B cell (primary cell): Measurements from ENCODE around the gene CAMTA1. TPM values are rescaled to one million over a fixed set of nuclear protein-coding genes. Genes with fewer than 3 reads are reported as not detected.

ENCODE experiments used
- ATAC-seq: fragments of 200-7000 bp; cut with Tn5 transposase; one replicate; pipeline ENCODE4 v1.10.0; 2021; ENCODE audit warnings: low read depth, mild to moderate bottlenecking, moderate number of reproducible peaks, moderate library complexity
- CTCF ChIA-PET: fragments of 350-600 bp; sonication (Branson Sonifier 250); formaldehyde crosslinking; loops from one replicate; lab custom pipeline; 2021; ENCODE audit warnings: antibody characterized with exemption, inconsistent platforms; lab: Charles Lee
- POLR2A ChIA-PET: fragments of 350-600 bp; sonication (Branson Sonifier 250); formaldehyde crosslinking; loops from one replicate; lab custom pipeline; 2021; ENCODE audit warnings: antibody characterized with exemption; lab: Charles Lee
- DNase-seq: peaks from one replicate; pipeline ENCODE4 v3.0.0; 2013
- H2AFZ ChIP-seq: 2 replicates; pipeline ENCODE4 v1.6.1; 2012; ENCODE audit warnings: mild to moderate bottlenecking, low read depth, low read length; ENCODE audit not compliant: insufficient read depth, poor library complexity, severe bottlenecking
- H3K27ac ChIP-seq, 2 donors: 1 replicate in 1 of 2; 2 replicates in 1 of 2; pipeline ENCODE4 v1.5.1; 2012 to 2013; ENCODE audit warnings: low read length in 2 of 2, mild to moderate bottlenecking in 2 of 2, moderate library complexity in 1 of 2
- H3K27me3 ChIP-seq, 4 experiments: fragments of 200-600 bp in 1 of 4; sonication (generic) in 1 of 4; replicated peaks in 1 of 4; 1 replicate in 2 of 4; 2 replicates in 2 of 4; pipeline versions ENCODE4 v1.6.1 to v1.7.0; 2013 to 2016; ENCODE audit warnings: low read length in 3 of 4, mild to moderate bottlenecking in 2 of 4, mixed read lengths in 1 of 4, moderate library complexity in 1 of 4; ENCODE audit not compliant: insufficient read depth in 4 of 4, control insufficient read depth in 3 of 4; ENCODE audit errors: control extremely low read depth in 1 of 4
- H3K36me3 ChIP-seq, 2 experiments: replicated peaks in 1 of 2; 1 replicate in 1 of 2; 2 replicates in 1 of 2; pipeline versions ENCODE4 v1.6.1 to v1.7.1; 2013; ENCODE audit warnings: low read length in 1 of 2; ENCODE audit not compliant: insufficient read depth in 2 of 2, control insufficient read depth in 1 of 2; ENCODE audit errors: control extremely low read depth in 1 of 2, extremely low read depth in 1 of 2
- H3K4me1 ChIP-seq, 2 donors: fragments of 200-600 bp in 1 of 2; sonication (generic) in 1 of 2; 1 replicate in 1 of 2; 2 replicates in 1 of 2; pipeline versions ENCODE4 v1.5.1 to v1.6.1; 2013 to 2017; ENCODE audit warnings: low read length in 2 of 2; ENCODE audit not compliant: control insufficient read depth in 2 of 2, insufficient read depth in 2 of 2
- H3K4me2 ChIP-seq: replicated peaks from 2 replicates; pipeline ENCODE3; 2012; ENCODE audit warnings: mild to moderate bottlenecking, low read depth, low read length; ENCODE audit not compliant: poor library complexity, severe bottlenecking
- H3K4me3 ChIP-seq, 5 experiments: fragments of 200-600 bp in 1 of 5; sonication (generic) in 1 of 5; 1 replicate in 3 of 5; 2 replicates in 2 of 5; pipeline versions ENCODE4 v1.5.1 to v1.7.0; 2011 to 2016; ENCODE audit warnings: low read length in 4 of 5, mild to moderate bottlenecking in 4 of 5, low read depth in 2 of 5, control low read depth in 1 of 5, moderate library complexity in 1 of 5; ENCODE audit not compliant: insufficient read depth in 1 of 5; ENCODE audit errors: control extremely low read depth in 1 of 5, extremely low read depth in 1 of 5
- H3K79me2 ChIP-seq: fragments of 200-600 bp; sonication (generic); one replicate; pipeline ENCODE4 v1.6.0; 2016; ENCODE audit warnings: low read length; ENCODE audit not compliant: control insufficient read depth, insufficient read depth
- H3K9ac ChIP-seq: fragments of 200-600 bp; sonication (generic); 2 replicates; pipeline ENCODE4 v1.6.1; 2017; ENCODE audit warnings: mild to moderate bottlenecking, low read length, moderate library complexity
- H3K9me3 ChIP-seq, 3 donors: one replicate each; pipeline versions ENCODE4 v1.6.1 to v1.7.1; 2013; ENCODE audit warnings: low read length in 2 of 3; ENCODE audit not compliant: control insufficient read depth in 2 of 3, insufficient read depth in 1 of 3; ENCODE audit errors: control extremely low read depth in 1 of 3
- H4K20me1 ChIP-seq: 2 replicates; pipeline ENCODE4 v1.6.0; 2012; ENCODE audit warnings: mild to moderate bottlenecking, low read length; ENCODE audit not compliant: insufficient read depth, control insufficient read depth, poor library complexity, severe bottlenecking
- H3K27ac Mint-ChIP-seq: one replicate; pipeline ENCODE4 v1.8.0; 2021; ENCODE audit warnings: mixed read lengths
- H3K27me3 Mint-ChIP-seq: one replicate; pipeline ENCODE4 v1.8.0; 2021; ENCODE audit warnings: mixed read lengths
- H3K4me1 Mint-ChIP-seq: one replicate; pipeline ENCODE4 v1.8.0; 2021; ENCODE audit warnings: mixed read lengths
- H3K4me3 Mint-ChIP-seq: one replicate; pipeline ENCODE4 v1.8.0; 2021; ENCODE audit warnings: mixed read lengths
- H3K9me3 Mint-ChIP-seq: one replicate; pipeline ENCODE4 v1.8.0; 2022; ENCODE audit warnings: mixed read lengths; ENCODE audit not compliant: insufficient read depth
- EZH2 ChIP-seq: IDR thresholded peaks from 2 replicates; pipeline ENCODE4 v1.6.1; 2012; ENCODE audit warnings: borderline replicate concordance, low read depth, mild to moderate bottlenecking, moderate library complexity, low read length; ENCODE audit not compliant: insufficient read depth, poor library complexity, severe bottlenecking
- WGBS: methylation state at CpG from one replicate; pipeline ENCODE4 v1.1.5; 2013; ENCODE audit warnings: missing lambda C conversion rate; ENCODE audit not compliant: insufficient coverage; 5-methylcytosine and 5-hydroxymethylcytosine counted together
- intact Hi-C: fragments of 100-400 bp; cut with micrococcal nuclease; formaldehyde crosslinking; loops from one replicate; pipeline ENCODE4 v1.10.0; 2022
- polyA plus RNA-seq: library from polyadenylated mRNA; depleted of rRNA; stranded (reverse); fragments of >200 nt; gene quantifications from 2 replicates; pipeline ENCODE4 v1.2.3, GENCODE V29; 2012
- total RNA-seq, 2 donors: library from RNA; stranded (reverse); fragments of 120-200 nt in 1 of 2; gene quantifications; 1 replicate in 1 of 2; 2 replicates in 1 of 2; pipeline versions ENCODE4 v1.2.3 to v1.2.4, GENCODE V29; 2013 to 2022
- TF ChIP-seq, protein P1 (sequence below): fragments of 200-600 bp; IDR thresholded peaks from one replicate; pipeline ENCODE4 v1.8.0; 2022; ENCODE audit warnings: antibody characterized with exemption, mild to moderate bottlenecking

The CAMTA1 gene
- total and polyA plus RNA-seq, 2 donors (not counting 1 experiment from before 2014, with no cell fraction given) = 42.2 to 45.7 TPM

DNA sequence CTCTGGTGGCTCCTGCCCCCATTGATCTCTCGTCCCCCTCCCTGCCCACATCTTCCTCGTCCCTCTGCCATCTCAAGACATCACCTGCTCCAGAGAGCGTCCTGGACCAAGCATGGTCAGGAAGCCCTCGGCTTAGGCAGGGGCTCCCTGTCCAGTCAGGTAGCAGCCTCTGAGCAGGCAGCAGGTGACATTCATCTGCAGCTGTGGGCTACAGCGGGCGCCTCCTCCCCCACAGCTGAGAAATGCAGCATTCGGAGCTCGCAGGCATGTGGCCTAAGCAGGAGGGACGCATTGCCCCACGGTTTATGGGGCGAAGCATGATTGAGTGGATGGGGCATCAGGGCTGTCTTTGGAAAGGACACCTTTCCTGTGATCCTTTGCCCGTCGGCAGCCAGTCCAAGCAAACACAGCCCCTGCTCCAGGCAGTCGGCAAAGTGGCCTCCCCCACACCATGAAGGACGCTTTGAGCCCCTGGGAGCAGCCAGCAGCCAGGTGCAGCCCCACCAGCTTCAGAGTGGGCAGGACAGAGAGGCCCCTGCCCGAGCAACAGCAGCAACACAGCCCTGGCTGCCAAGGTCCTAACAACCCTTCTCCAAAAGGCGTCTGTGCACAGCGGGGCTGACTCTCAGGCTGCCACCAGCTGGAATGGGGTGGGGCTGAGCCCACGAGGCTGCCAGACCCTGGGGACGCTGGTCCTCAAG is 751.8 kb downstream of the CAMTA1 start:
- H3K27ac Mint-ChIP-seq = no peak overlapping the region
- H3K4me1 Mint-ChIP-seq = no peaks in the 10 kb centered on the region
- Histone ChIP-seq H3K27ac (no peak overlapping the region), H3K79me2 (no peaks in the 10 kb centered on the region), H3K4me2 (no peak overlapping the region), H3K9me3 (no peaks in the 10 kb centered on the region), H3K4me3 (no peak overlapping the region), H4K20me1 (no peaks in the 10 kb centered on the region), H3K27me3 (no peaks in the 10 kb centered on the region), H2AFZ (no peak overlapping the region), H3K9ac (no peak overlapping the region), H3K4me1 (no peaks in the 10 kb centered on the region), H3K36me3 (no peaks in the 10 kb centered on the region)
- intact Hi-C loops = no loop called here
- DNase-seq = no peak
- TF ChIP-seq, protein P1, sequence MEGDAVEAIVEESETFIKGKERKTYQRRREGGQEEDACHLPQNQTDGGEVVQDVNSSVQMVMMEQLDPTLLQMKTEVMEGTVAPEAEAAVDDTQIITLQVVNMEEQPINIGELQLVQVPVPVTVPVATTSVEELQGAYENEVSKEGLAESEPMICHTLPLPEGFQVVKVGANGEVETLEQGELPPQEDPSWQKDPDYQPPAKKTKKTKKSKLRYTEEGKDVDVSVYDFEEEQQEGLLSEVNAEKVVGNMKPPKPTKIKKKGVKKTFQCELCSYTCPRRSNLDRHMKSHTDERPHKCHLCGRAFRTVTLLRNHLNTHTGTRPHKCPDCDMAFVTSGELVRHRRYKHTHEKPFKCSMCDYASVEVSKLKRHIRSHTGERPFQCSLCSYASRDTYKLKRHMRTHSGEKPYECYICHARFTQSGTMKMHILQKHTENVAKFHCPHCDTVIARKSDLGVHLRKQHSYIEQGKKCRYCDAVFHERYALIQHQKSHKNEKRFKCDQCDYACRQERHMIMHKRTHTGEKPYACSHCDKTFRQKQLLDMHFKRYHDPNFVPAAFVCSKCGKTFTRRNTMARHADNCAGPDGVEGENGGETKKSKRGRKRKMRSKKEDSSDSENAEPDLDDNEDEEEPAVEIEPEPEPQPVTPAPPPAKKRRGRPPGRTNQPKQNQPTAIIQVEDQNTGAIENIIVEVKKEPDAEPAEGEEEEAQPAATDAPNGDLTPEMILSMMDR = no peak
- TF ChIP-seq EZH2 = no peak
- H3K4me3 Mint-ChIP-seq = no peak overlapping the region
- 87% methylated on average over 18 of the region's 20 CpGs for WGBS
- CTCF ChIA-PET = no interaction called here
- no peaks in the 10 kb centered on the region for H3K9me3 Mint-ChIP-seq
- H3K27me3 Mint-ChIP-seq = peaks cover 13% of the 10 kb centered on the region
- no peak for ATAC-seq
- POLR2A ChIA-PET = no interaction called here

DNA sequence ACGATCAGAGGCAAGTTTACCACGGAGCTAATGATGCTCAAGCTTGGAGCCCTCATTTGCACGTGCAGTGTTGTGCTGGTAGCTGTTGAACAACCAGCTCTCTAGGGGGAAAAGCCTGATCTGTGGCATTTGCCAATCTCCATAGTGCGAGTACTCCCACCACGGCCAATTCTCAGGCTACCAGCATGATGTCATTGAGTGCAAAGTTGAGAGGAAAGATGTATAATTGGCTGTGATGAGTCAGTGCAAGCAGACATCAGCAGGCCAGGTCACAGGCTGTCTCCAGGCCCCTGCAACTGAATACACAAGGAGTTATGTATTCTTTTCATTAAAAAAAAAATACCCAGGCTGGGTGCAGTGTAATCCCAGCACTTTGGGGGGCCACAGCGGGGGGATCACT is 752.8 kb downstream of the CAMTA1 start:
- no peak overlapping the region for H3K27ac Mint-ChIP-seq
- ATAC-seq = no peak
- no peak for DNase-seq
- Histone ChIP-seq H3K9me3 (no peaks in the 10 kb centered on the region), H3K79me2 (no peaks in the 10 kb centered on the region), H3K27ac (no peak overlapping the region), H4K20me1 (no peaks in the 10 kb centered on the region), H3K4me1 (no peaks in the 10 kb centered on the region), H3K27me3 (no peaks in the 10 kb centered on the region), H3K36me3 (no peaks in the 10 kb centered on the region), H3K4me3 (no peak overlapping the region), H2AFZ (no peak overlapping the region), H3K9ac (no peak overlapping the region), H3K4me2 (no peak overlapping the region)
- H3K27me3 Mint-ChIP-seq = peaks cover 7% of the 10 kb centered on the region
- intact Hi-C loops = no loop called here
- H3K4me1 Mint-ChIP-seq = no peaks in the 10 kb centered on the region
- 92% methylated on average over 5 of the region's 6 CpGs for WGBS
- no peak for TF ChIP-seq EZH2
- TF ChIP-seq, protein P1 = no peak
- POLR2A ChIA-PET = no interaction called here
- CTCF ChIA-PET = no interaction called here
- H3K4me3 Mint-ChIP-seq = no peak overlapping the region
- no peaks in the 10 kb centered on the region for H3K9me3 Mint-ChIP-seq
